Measurements from ENCODE around the gene CAMK1D. TPM values are rescaled to one million over a fixed set of nuclear protein-coding genes. Genes with fewer than 3 reads are reported as not detected.

Gene CAMK1D
- polyA plus RNA-seq, 1 of the 3 experiments (the other 2 are of a cell fraction): 4.1 TPM

- Histone ChIP-seq H3K4me2 (no peak overlapping the region), H3K27ac (ENCODE audit: low read depth in 2 of 2, low read length in 1 of 2) (no peak overlapping the region), H3K27me3 (ENCODE audit: insufficient read depth) (no peaks in the 10 kb centered on the region), H4K20me1 (ENCODE audit: insufficient read depth) (no peaks in the 10 kb centered on the region), H3K36me3 (replicated peaks in 1 of 2; ENCODE audit: control insufficient read depth in 1 of 2, insufficient read depth in 2 of 2, low read length in 1 of 2) (no peaks in the 10 kb centered on the region), H3F3A (replicated peaks; ENCODE audit: insufficient read depth) (no peaks in the 10 kb centered on the region), H3K9me3 (no peaks in the 10 kb centered on the region), H3K4me3 (ENCODE audit: low read depth in 2 of 2, low read length in 1 of 2) (no peak overlapping the region), H2AFZ (ENCODE audit: low read depth) (no peak overlapping the region), H3K4me1 (ENCODE audit: control insufficient read depth in 1 of 2, insufficient read depth in 2 of 2, low read depth in 1 of 2, low read length in 1 of 2) (no peaks in the 10 kb centered on the region; a peak in 2 of 4 replicates), H3K79me2 (ENCODE audit: insufficient read depth) (no peaks in the 10 kb centered on the region), H3K9ac (no peak overlapping the region), H3K9me2 (no peaks in the 10 kb centered on the region)
- 91% methylated on average over 8 of the region's 10 CpGs for WGBS (ENCODE audit: low lambda C conversion rate)
- no peak for DNase-seq
- TF ChIP-seq RCOR1 (IDR thresholded peaks at IDR 0.05; ENCODE audit: low read length) (no peak), TCF12 (IDR thresholded peaks at IDR 0.05) (no peak), GATA2 (CRISPR knock-in tag; IDR thresholded peaks at IDR 0.05) (no peak), RXRA (IDR thresholded peaks at IDR 0.05; ENCODE audit: borderline replicate concordance, low read depth) (no peak), SMC3 (IDR thresholded peaks at IDR 0.05; ENCODE audit: low read depth, low read length) (no peak)
- POLR2A ChIA-PET: interaction anchor here (0.5 kb wide), 1 partner anchor 252 kb away, joined by 4 read pairs; no protein-coding TSS in a partner anchor
- CTCF ChIA-PET: interaction anchor here (0.8 to 1.9 kb wide), 2 partner anchors 11 to 16 kb away, joined by 3 to 4 read pairs; no protein-coding TSS in a partner anchor
These were observed 285.2 kb downstream of the CAMK1D start for GRCh38 chr10:12634621-12634931.

GRCh38 chr10:12635127-12635541 lies 285.8 kb downstream of the CAMK1D start:
- H3K79me2 ChIP-seq (ENCODE audit: insufficient read depth): no peaks in the 10 kb centered on the region
- no peaks in the 10 kb centered on the region for H3K27me3 ChIP-seq (ENCODE audit: insufficient read depth)
- no peaks in the 10 kb centered on the region for H3K36me3 ChIP-seq (replicated peaks in 1 of 2; ENCODE audit: control insufficient read depth in 1 of 2, insufficient read depth in 2 of 2, low read length in 1 of 2)
- no peak overlapping the region for H3K9ac ChIP-seq
- TF ChIP-seq TCF12 (IDR thresholded peaks at IDR 0.05) (no peak), RAD21 (IDR thresholded peaks at IDR 0.05; ENCODE audit: low read length) (no peak), USF1 (IDR thresholded peaks at IDR 0.05; ENCODE audit: borderline replicate concordance, low read depth) (no peak), JUND (IDR thresholded peaks at IDR 0.05) (no peak), YY1 (IDR thresholded peaks at IDR 0.05; ENCODE audit: low read depth) (no peak), RFX5 (IDR thresholded peaks at IDR 0.05; ENCODE audit: low read length) (no peak)
- CTCF ChIA-PET: interaction anchor here (0.8 to 1.9 kb wide), 2 partner anchors 11 to 16 kb away, joined by 3 to 4 read pairs; no protein-coding TSS in a partner anchor
- H3K4me3 ChIP-seq (ENCODE audit: low read depth in 2 of 2, low read length in 1 of 2): no peak overlapping the region
- no peaks in the 10 kb centered on the region for H4K20me1 ChIP-seq (ENCODE audit: insufficient read depth)
- H3K4me1 ChIP-seq (ENCODE audit: control insufficient read depth in 1 of 2, insufficient read depth in 2 of 2, low read depth in 1 of 2, low read length in 1 of 2): no peaks in the 10 kb centered on the region; a peak in 2 of 4 replicates
- DNase-seq: no peak
- H3F3A ChIP-seq (replicated peaks; ENCODE audit: insufficient read depth): no peaks in the 10 kb centered on the region
- no peak overlapping the region for H3K4me2 ChIP-seq
- no peak overlapping the region for H3K27ac ChIP-seq (ENCODE audit: low read depth in 2 of 2, low read length in 1 of 2)
- no peaks in the 10 kb centered on the region for H3K9me2 ChIP-seq
- no peak overlapping the region for H2AFZ ChIP-seq (ENCODE audit: low read depth)
- no peaks in the 10 kb centered on the region for H3K9me3 ChIP-seq
- 72% methylated on average over 10 of the region's 10 CpGs for WGBS (ENCODE audit: low lambda C conversion rate)
- POLR2A ChIA-PET: no interaction called here

GRCh38 chr10:12636571-12636970 lies 287.2 kb downstream of the CAMK1D start:
- Histone ChIP-seq H3K4me2 (no peak overlapping the region), H3K9me3 (no peaks in the 10 kb centered on the region), H3F3A (replicated peaks; ENCODE audit: insufficient read depth) (no peaks in the 10 kb centered on the region), H2AFZ (ENCODE audit: low read depth) (no peak overlapping the region), H3K79me2 (ENCODE audit: insufficient read depth) (no peaks in the 10 kb centered on the region), H3K36me3 (replicated peaks in 1 of 2; ENCODE audit: control insufficient read depth in 1 of 2, insufficient read depth in 2 of 2, low read length in 1 of 2) (no peaks in the 10 kb centered on the region), H4K20me1 (ENCODE audit: insufficient read depth) (no peaks in the 10 kb centered on the region), H3K9ac (no peak overlapping the region), H3K9me2 (no peaks in the 10 kb centered on the region), H3K4me1 (ENCODE audit: control insufficient read depth in 1 of 2, insufficient read depth in 2 of 2, low read depth in 1 of 2, low read length in 1 of 2) (no peaks in the 10 kb centered on the region; a peak in 2 of 4 replicates), H3K27ac (ENCODE audit: low read depth in 2 of 2, low read length in 1 of 2) (no peak overlapping the region), H3K4me3 (ENCODE audit: low read depth in 2 of 2, low read length in 1 of 2) (no peak overlapping the region), H3K27me3 (ENCODE audit: insufficient read depth) (no peaks in the 10 kb centered on the region)
- WGBS (ENCODE audit: low lambda C conversion rate): 98% methylated on average over 3 of the region's 3 CpGs
- DNase-seq: no peak
- POLR2A ChIA-PET: no interaction called here
- TF ChIP-seq TAF1 (IDR thresholded peaks at IDR 0.05; ENCODE audit: borderline replicate concordance, low read depth, low read length): no peak
- CTCF ChIA-PET: no interaction called here

Measured in SK-N-SH (cell line).